ENCODE data around the gene ZNF410. TPM values are rescaled to one million over a fixed set of nuclear protein-coding genes. Genes with fewer than 3 reads are reported as not detected.

The ZNF410 gene
- total RNA-seq, 2 experiments from 2014 or later: 54.2 to 56.5 TPM

GRCh38 chr14:73943083-73943482 is 56.4 kb downstream of the ZNF410 start:
- Mint-ChIP-seq H3K4me3 (no peak overlapping the region), H3K27ac (peak overlapping the region; percentile 21)

GRCh38 chr14:73944432-73945158 is 57.9 kb downstream of the ZNF410 start:
- no peak overlapping the region for H3K4me3 Mint-ChIP-seq
- no peaks in the 10 kb centered on the region for H3K36me3 Mint-ChIP-seq (ENCODE audit: low read depth)
- H3K27ac Mint-ChIP-seq: no peak overlapping the region
- H3K27me3 Mint-ChIP-seq: no peaks in the 10 kb centered on the region
- no peak for DNase-seq
- POLR2A ChIA-PET: no interaction called here
- CTCF ChIA-PET: no interaction called here
- no peaks in the 10 kb centered on the region for H3K9me3 Mint-ChIP-seq
- H3K4me1 Mint-ChIP-seq: peaks cover 25% of the 10 kb centered on the region

More at GRCh38 chr14:73943083-73943482, 56.4 kb downstream of the ZNF410 start:
- ChIA-PET CTCF (interaction anchor here (1.3 kb wide), 1 partner anchor 8 kb away, joined by 3 read pairs; no protein-coding TSS in a partner anchor), POLR2A (no interaction called here)
- peaks cover 21% of the 10 kb centered on the region for H3K4me1 Mint-ChIP-seq
- no peaks in the 10 kb centered on the region for H3K27me3 Mint-ChIP-seq
- DNase-seq: no peak
- H3K9me3 Mint-ChIP-seq: no peaks in the 10 kb centered on the region
- no peaks in the 10 kb centered on the region for H3K36me3 Mint-ChIP-seq (ENCODE audit: low read depth)

- no peaks in the 10 kb centered on the region for H3K9me3 Mint-ChIP-seq
- no peak overlapping the region for H3K4me3 Mint-ChIP-seq
- H3K4me1 Mint-ChIP-seq: peaks cover 31% of the 10 kb centered on the region
- H3K36me3 Mint-ChIP-seq (ENCODE audit: low read depth): peaks cover 3% of the 10 kb centered on the region
- CTCF ChIA-PET: no interaction called here
- no peaks in the 10 kb centered on the region for H3K27me3 Mint-ChIP-seq
- H3K27ac Mint-ChIP-seq: no peak overlapping the region
- POLR2A ChIA-PET: no interaction called here
- no peak for DNase-seq
Measured at GRCh38 chr14:73945159-73945670, 58.6 kb downstream of the ZNF410 start.

GRCh38 chr14:73949752-73950734 is 63.4 kb downstream of the ZNF410 start, which contains the start of the genes COQ6 and FAM161B:
Gene COQ6 (plus strand): TSS chr14:73950302. CDS start chr14:73950333, 31 bp downstream.
Gene FAM161B (minus strand): TSS chr14:73950094. CDS start chr14:73950026, 68 bp downstream.
- Mint-ChIP-seq H3K4me3 (peak within 1 kb of the TSS; percentile 98), H3K27me3 (no peaks in the 10 kb centered on the region), H3K36me3 (ENCODE audit: low read depth) (peaks cover 12% of the 10 kb centered on the region), H3K4me1 (peaks cover 32% of the 10 kb centered on the region), H3K27ac (peak within 1 kb of the TSS; percentile 85), H3K9me3 (no peaks in the 10 kb centered on the region)
- DNase-seq: peak; percentile 93
- POLR2A ChIA-PET: interaction anchor here (0.7 to 1.3 kb wide), 8 partner anchors 11 to 460 kb away, joined by 3 to 5 read pairs (median 4); partner anchors contain the start of genes ALDH6A1, LIN52, RIOX1 and ZNF410
- CTCF ChIA-PET: interaction anchor here (0.9 to 1.1 kb wide), 5 partner anchors 8 to 227 kb away, joined by 3 to 6 read pairs (median 3); partner anchors contain the start of gene ZNF410

DNA sequence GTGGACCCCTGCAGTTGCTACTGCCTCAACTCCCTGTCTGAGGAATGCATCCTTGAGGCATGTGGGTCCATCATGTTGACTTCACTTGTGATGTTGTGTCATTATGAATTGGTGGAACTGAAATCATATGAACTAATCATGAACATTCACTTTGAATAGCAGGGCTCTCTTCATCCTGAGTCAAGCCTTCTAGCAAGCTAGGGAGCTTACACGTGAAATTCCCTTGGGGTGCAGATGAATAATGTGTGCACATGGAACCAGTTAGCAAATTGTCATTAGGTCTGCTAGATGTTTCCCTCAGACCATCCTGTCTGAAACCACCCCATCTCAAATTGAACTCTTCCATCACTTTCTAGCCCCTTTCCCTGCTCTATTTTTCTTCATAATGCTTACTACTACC is 67.1 kb downstream of the ZNF410 start:
- CTCF ChIA-PET: interaction anchor here (1.2 kb wide), 1 partner anchor 65 kb away, joined by 3 read pairs; no protein-coding TSS in a partner anchor
- POLR2A ChIA-PET: no interaction called here
- Mint-ChIP-seq H3K27ac (no peak overlapping the region), H3K4me3 (no peak overlapping the region), H3K9me3 (no peaks in the 10 kb centered on the region), H3K4me1 (peaks cover 24% of the 10 kb centered on the region), H3K36me3 (ENCODE audit: low read depth) (peaks cover 21% of the 10 kb centered on the region), H3K27me3 (no peaks in the 10 kb centered on the region)
- no peak for DNase-seq

GRCh38 chr14:73955674-73956073 is 69.0 kb downstream of the ZNF410 start:
- DNase-seq: no peak
- ChIA-PET POLR2A (no interaction called here), CTCF (no interaction called here)
- Mint-ChIP-seq H3K27ac (no peak overlapping the region), H3K4me3 (no peak overlapping the region), H3K27me3 (no peaks in the 10 kb centered on the region), H3K4me1 (peaks cover 12% of the 10 kb centered on the region), H3K36me3 (ENCODE audit: low read depth) (peaks cover 27% of the 10 kb centered on the region), H3K9me3 (no peaks in the 10 kb centered on the region)

- ChIA-PET POLR2A (interaction anchor here (1.3 kb wide), 1 partner anchor 72 kb away, joined by 6 read pairs; the partner anchor contains the start of gene ZNF410), CTCF (interaction anchor here (1.2 kb wide), 1 partner anchor 9 kb away, joined by 5 read pairs; the partner anchor contains the start of genes COQ6 and FAM161B)
- Mint-ChIP-seq H3K9me3 (no peaks in the 10 kb centered on the region), H3K36me3 (ENCODE audit: low read depth) (peaks cover 35% of the 10 kb centered on the region), H3K4me1 (no peaks in the 10 kb centered on the region), H3K27me3 (no peaks in the 10 kb centered on the region), H3K27ac (no peak overlapping the region), H3K4me3 (no peak overlapping the region)
- no peak for DNase-seq
Measured at GRCh38 chr14:73958591-73958990, 71.9 kb downstream of the ZNF410 start.

DNA sequence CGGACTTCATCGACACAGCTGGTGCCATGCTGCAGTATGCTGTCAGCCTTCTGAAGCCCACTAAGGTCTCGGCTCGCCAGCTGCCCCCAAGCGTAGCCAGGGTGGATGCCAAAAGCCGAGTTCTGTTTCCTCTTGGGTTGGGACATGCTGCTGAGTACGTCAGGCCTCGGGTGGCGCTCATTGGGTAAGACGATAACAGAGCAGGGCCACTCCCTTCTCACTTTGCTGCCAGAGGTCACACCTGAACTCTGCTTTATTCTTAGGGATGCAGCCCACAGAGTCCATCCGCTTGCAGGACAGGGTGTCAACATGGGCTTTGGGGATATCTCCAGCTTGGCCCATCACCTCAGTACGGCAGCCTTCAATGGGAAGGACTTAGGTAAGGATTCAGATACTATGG is 74.5 kb downstream of the ZNF410 start:
- Mint-ChIP-seq H3K4me1 (no peaks in the 10 kb centered on the region), H3K9me3 (no peaks in the 10 kb centered on the region), H3K4me3 (no peak overlapping the region), H3K27me3 (no peaks in the 10 kb centered on the region), H3K27ac (no peak overlapping the region), H3K36me3 (ENCODE audit: low read depth) (peaks cover 35% of the 10 kb centered on the region)
- DNase-seq: no peak
- POLR2A ChIA-PET: interaction anchor here (1.4 kb wide), 1 partner anchor 11 kb away, joined by 4 read pairs; the partner anchor contains the start of genes COQ6 and FAM161B
- CTCF ChIA-PET: no interaction called here

DNA sequence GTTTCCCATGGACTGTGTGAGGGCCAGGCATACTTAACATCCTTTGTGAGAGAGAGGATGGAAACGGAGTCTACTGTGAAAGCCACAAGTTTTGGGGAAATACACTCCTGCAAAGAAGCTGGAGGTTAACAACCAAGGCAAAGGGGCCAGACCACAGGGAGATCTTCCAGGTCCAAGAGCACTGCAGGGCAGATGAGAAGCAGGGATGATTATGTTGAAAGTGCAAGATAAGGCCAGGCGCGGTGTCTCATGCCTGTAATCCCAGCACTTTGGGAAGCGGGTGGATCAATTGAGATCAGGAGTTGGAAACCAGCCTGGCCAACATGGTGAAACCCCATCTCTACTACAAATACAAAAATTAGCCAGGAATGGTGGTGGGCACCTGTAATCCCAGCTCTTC is 78.6 kb downstream of the ZNF410 start:
- Mint-ChIP-seq H3K27me3 (no peaks in the 10 kb centered on the region), H3K27ac (no peak overlapping the region), H3K9me3 (no peaks in the 10 kb centered on the region), H3K36me3 (ENCODE audit: low read depth) (peaks cover 30% of the 10 kb centered on the region), H3K4me1 (no peaks in the 10 kb centered on the region), H3K4me3 (no peak overlapping the region)
- CTCF ChIA-PET: no interaction called here
- DNase-seq: no peak
- POLR2A ChIA-PET: no interaction called here

DNA sequence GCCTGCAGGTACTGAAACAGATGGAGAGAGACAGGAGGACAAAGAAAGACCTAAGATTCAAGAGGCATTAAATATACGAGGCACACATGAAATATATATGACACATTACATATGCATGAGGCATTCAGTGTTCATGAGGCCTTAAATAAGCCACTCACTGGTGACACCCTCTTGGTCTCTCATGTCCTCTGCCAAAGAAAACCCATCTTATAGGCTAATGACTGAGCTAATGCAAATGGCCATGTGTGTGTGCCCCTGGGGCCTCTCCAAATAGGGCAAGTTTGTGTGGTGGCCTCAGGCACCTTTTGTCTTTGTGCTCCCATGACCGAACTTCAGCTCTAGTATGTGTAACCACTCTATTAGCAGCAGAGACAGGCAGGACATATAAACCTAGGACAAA is 82.2 kb downstream of the ZNF410 start:
- H3K9me3 Mint-ChIP-seq: no peaks in the 10 kb centered on the region
- peaks cover 13% of the 10 kb centered on the region for H3K36me3 Mint-ChIP-seq (ENCODE audit: low read depth)
- no peak overlapping the region for H3K27ac Mint-ChIP-seq
- ChIA-PET POLR2A (no interaction called here), CTCF (no interaction called here)
- no peak overlapping the region for H3K4me3 Mint-ChIP-seq
- no peaks in the 10 kb centered on the region for H3K27me3 Mint-ChIP-seq
- DNase-seq: no peak
- H3K4me1 Mint-ChIP-seq: no peaks in the 10 kb centered on the region

GRCh38 chr14:73973497-73973896 is 86.8 kb downstream of the ZNF410 start:
- Mint-ChIP-seq H3K27ac (no peak overlapping the region), H3K9me3 (no peaks in the 10 kb centered on the region), H3K4me1 (no peaks in the 10 kb centered on the region), H3K36me3 (ENCODE audit: low read depth) (peaks cover 9% of the 10 kb centered on the region), H3K4me3 (no peak overlapping the region), H3K27me3 (no peaks in the 10 kb centered on the region)
- POLR2A ChIA-PET: no interaction called here
- CTCF ChIA-PET: no interaction called here
- DNase-seq: no peak

DNA sequence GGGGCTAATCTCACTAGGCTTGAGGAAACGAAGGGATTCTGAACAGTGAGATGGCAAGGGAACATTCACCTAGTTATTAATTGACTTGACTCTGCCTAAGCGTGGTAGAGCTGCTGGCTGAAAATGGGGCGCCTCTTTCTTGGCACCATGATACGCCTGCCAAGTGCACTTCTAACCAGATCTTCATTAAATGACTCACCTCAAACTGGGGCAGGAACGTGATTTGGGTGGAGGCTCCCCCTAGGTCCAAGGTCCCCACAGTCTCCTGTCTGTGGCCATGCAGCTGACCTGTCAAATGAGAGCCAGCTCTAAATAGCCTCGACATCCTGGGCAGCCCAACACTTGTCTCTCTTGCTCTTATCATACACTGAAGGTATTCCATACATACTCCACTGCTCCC is 89.5 kb downstream of the ZNF410 start:
- DNase-seq: no peak
- CTCF ChIA-PET: no interaction called here
- H3K27ac Mint-ChIP-seq: no peak overlapping the region
- no peaks in the 10 kb centered on the region for H3K9me3 Mint-ChIP-seq
- peaks cover 4% of the 10 kb centered on the region for H3K36me3 Mint-ChIP-seq (ENCODE audit: low read depth)
- no peaks in the 10 kb centered on the region for H3K4me1 Mint-ChIP-seq
- no peak overlapping the region for H3K4me3 Mint-ChIP-seq
- H3K27me3 Mint-ChIP-seq: no peaks in the 10 kb centered on the region
- POLR2A ChIA-PET: no interaction called here

- Mint-ChIP-seq H3K4me1 (no peaks in the 10 kb centered on the region), H3K4me3 (no peak overlapping the region), H3K36me3 (ENCODE audit: low read depth) (peaks cover 4% of the 10 kb centered on the region), H3K27me3 (no peaks in the 10 kb centered on the region), H3K27ac (no peak overlapping the region), H3K9me3 (no peaks in the 10 kb centered on the region)
- ChIA-PET CTCF (interaction anchor here (0.7 kb wide), 1 partner anchor 41 kb away, joined by 3 read pairs; no protein-coding TSS in a partner anchor), POLR2A (no interaction called here)
- DNase-seq: no peak
Measured at GRCh38 chr14:73977896-73978295, 91.2 kb downstream of the ZNF410 start.
